GM18508 (cell line): ENCODE measurements around the gene G6PC3.
"Not testable (repeated sequence)": the region's sequence is repeated elsewhere in the genome, so short reads cannot be mapped to it uniquely, and the experiment has no call there.

Source experiments
- ATAC-seq: cut with Tn5 transposase; IDR thresholded peaks from one replicate; pipeline ENCODE4 v1.9.1; 2021; ENCODE audit warnings: moderate number of reproducible peaks; ENCODE audit not compliant: insufficient read depth, unreplicated experiment

G6PC3 gene

DNA sequence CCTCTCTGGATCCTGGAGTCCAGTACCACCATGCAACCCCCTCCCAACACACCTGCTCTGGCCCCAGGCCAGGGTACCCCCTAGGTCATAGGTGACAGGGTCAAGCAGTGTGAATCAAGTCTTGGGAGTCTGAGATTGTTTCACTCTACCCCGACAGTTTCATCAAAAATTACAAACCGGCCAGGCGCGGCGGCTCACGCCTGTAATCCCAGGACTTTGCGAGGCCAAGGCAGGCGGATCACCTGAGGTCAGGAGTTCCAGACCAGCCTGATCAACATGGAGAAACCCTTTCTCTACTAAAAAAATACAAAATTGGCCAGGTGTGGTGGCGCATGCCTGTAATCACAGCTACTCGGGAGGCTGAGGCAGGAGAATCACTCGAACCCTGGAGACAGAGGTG is 49.7 kb downstream of the G6PC3 start:
- ATAC-seq: not testable (repeated sequence)

DNA sequence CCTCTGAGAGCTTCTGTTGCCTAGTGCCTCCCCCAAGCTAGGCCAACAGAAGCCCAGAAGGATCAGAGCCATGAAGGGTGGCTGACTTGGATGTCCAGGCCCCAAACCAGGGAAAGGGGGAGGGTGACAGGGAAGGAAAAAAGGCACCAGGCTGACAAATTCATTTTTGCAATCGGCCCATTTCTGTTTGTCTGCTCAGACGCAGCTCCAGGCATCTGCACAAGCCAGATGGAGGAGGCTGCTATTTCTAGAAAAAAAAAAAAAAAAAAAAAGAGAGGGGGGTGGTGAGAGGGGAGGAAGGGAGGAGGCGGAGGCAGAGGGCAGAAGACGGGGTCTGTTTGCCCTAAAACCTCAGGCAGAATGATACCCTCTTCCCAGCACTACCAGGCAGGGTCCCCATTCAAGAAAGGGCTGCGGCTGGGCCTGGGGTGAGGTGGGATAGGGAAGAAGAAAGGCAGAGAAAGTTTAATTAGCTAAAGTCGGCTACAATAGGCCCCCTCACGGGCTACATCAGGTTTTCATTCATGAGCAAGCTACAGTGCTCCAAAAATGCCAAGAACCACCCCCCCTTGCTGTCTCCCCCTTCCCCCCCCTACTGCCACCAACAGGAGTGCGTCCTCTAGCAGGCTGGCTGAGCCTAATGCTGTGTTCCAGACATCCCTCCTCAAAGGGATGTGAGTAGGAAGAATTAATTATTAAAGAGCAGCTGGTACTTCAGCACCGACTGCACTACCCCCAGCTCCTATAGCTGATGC is 50.5 kb downstream of the G6PC3 start:
- ATAC-seq: no peak

DNA sequence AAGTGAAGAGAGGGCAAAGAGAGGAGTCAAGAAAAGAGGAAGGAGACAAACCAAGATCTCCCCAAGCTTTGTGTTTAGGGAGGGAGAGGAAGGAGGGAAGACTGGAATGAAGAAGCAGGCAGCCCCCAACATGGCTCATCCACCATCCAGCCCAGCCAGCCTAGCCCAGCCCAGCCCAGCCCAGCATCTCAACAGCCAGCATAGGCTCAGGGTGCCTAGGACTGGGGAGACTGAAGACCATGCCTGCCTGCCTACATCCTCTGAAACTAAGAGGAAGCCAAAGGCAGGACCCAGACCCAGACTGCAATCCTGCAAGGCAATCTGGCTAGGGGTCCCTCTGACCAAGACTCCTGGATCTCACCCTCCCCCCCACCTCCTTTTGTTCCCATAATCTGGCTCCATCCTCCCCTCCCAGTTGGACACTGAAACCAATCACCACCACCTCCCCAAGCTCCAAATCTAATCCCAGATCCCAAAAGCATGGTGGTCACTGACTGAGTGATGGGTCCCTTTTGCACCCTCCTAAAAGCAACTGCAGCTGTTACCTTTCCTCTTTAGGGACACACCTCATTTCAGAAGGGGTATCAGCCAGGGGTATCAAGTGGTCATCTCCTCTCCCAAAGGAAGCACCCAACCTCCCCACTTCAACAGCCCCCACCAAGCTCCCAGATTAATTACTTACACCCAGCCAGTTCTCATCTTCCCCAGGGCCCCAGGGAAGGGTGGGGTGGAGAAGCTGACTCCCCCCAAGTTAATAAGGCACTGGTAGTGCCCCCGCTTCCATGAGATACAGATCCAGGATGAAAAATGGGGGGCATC is 51.7 kb downstream of the G6PC3 start:
- no peak for ATAC-seq

DNA sequence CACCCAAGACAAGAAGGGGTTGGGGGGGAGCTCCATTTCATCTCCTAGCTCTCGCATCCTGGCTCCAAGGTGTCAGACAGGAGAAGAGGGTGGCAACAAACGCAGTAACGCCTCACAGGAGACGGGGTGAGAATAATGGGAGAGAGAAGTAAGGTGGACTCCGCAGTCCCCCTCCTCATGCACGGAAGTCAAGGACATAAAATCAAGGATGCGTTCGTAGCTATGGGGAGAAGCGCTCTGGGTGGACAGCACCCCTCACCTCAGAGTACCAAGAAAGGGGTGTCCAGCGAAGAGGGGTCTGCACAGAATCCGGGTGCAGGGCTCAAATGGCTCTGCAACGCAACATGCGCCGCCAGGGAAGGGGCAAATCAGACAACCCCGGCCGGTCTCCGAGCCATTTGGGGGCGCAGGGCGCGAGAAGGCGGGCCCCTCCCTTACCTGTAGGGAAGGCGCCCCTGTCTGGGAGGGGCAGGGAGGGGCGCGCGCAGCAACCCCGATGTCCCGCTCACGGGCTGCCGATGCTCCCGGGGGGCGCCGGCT is 52.4 kb downstream of the G6PC3 start:
- ATAC-seq: no peak

DNA sequence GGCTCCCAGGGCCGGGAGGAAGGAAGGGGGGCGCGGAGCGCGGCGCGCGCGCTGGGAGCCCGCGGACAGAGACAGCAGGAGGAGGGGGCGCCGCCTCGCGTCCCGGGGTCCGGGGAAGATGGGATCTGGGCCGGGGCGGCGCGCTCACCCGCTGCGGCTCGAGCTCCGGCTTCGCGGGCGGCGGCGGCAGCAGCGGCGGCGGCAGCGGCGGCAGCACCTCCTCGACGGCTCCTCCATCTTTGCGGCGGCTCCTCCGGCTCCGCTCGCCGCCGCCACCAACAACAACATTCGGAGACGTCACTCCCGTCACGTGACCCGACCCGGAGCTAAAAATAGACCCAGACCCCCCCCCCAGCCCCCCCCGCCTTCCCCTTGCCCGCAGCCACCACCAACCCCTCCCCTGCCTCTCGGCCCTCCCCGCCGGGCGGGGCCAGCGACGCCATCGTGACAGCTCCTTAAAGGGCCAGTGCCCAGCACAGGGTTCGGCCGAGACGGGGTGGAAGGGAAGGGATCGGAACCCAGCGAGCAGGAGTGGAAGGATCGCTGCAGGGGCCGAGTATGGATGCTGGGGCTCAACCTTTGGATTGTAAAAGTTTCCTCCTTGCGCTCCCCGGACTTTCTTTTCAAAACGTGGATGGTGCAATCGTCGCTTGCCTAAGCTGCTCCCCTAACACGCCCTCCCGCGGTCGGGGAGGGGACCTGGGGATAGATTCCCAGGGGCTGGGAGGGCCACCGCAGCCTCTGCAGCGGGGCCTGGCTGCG is 53.0 kb downstream of the G6PC3 start, which contains the start of gene HDAC5:
TSS of gene HDAC5 (minus strand) at position 286 of the 762 bp plus-strand sequence. CDS start 6,126 bp downstream, outside the sequence.
- peak; percentile 78 for ATAC-seq

DNA sequence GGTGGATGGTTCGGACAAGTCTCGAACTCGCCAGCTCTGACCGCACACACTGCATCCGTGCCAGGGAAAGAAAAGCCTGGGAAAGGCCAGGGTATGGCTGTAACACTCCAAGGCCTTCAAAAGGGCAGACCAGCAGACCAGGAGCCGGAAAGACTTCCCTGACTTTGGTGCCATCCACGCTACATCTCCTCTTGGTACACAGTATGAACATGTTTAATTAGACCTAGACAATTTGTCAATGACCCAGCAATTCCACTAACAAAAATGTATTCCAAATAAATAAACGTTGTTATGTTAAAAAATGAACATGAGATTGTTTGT is 53.5 kb downstream of the G6PC3 start:
- no peak for ATAC-seq
